Spleen (tissue), 11 donors: Measurements from ENCODE around the gene ADORA1. TPM values are rescaled to one million over a fixed set of nuclear protein-coding genes. Genes with fewer than 3 reads are reported as not detected.
A peak's percentile ranks its signal among the peaks of the same experiment; 100 is the strongest.

Experiments
- DNase-seq: peaks from one replicate; pipeline ENCODE4 v3.0.0-alpha.2; 2020
- H3K27ac ChIP-seq, 8 donors: fragments of 200-600 bp; sonication (generic) in 7 of 8; 1 replicate in 4 of 8; 2 replicates in 4 of 8; pipeline versions ENCODE4 v1.5.0 to v1.8.0; 2016 to 2021; ENCODE audit warnings: inconsistent platforms in 4 of 8, mild to moderate bottlenecking in 4 of 8, moderate library complexity in 1 of 8
- H3K27me3 ChIP-seq, 7 donors: fragments of 200-600 bp; sonication (generic) in 6 of 7; replicated peaks in 1 of 7; 1 replicate in 4 of 7; 2 replicates in 3 of 7; pipeline versions ENCODE4 v1.5.0 to v1.8.0; 2016 to 2021; ENCODE audit warnings: inconsistent platforms in 3 of 7, mild to moderate bottlenecking in 1 of 7
- H3K36me3 ChIP-seq, 6 donors: fragments of 200-600 bp; sonication (generic) in 5 of 6; 1 replicate in 4 of 6; 2 replicates in 2 of 6; pipeline versions ENCODE4 v1.5.0 to v1.8.0; 2016 to 2021; ENCODE audit warnings: inconsistent platforms in 2 of 6
- H3K4me1 ChIP-seq, 6 donors: fragments of 200-600 bp; sonication (generic) in 5 of 6; 1 replicate in 3 of 6; 2 replicates in 3 of 6; pipeline versions ENCODE4 v1.5.0 to v1.8.0; 2016 to 2021; ENCODE audit warnings: inconsistent platforms in 3 of 6
- H3K4me3 ChIP-seq, 8 donors: fragments of 200-600 bp; sonication (generic) in 7 of 8; 1 replicate in 4 of 8; 2 replicates in 4 of 8; pipeline versions ENCODE4 v1.5.0 to v1.8.0; 2016 to 2021; ENCODE audit warnings: inconsistent platforms in 4 of 8, mild to moderate bottlenecking in 4 of 8, moderate library complexity in 2 of 8
- H3K9me3 ChIP-seq, 8 donors: fragments of 200-600 bp; sonication (generic) in 7 of 8; 1 replicate in 4 of 8; 2 replicates in 4 of 8; pipeline versions ENCODE4 v1.5.0 to v1.8.0; 2016 to 2021; ENCODE audit warnings: inconsistent platforms in 4 of 8
- CTCF ChIP-seq, 11 experiments: fragments of 200-600 bp in 7 of 11; fragments of 450-650 bp in 4 of 11; sonication (generic) in 4 of 11; IDR thresholded peaks in 8 of 11; conservative IDR thresholded peaks in 3 of 11; 1 replicate in 7 of 11; 2 replicates in 4 of 11; pipeline versions ENCODE4 v1.4.0 to v1.8.0; 2016 to 2021; ENCODE audit warnings: antibody characterized with exemption in 11 of 11, inconsistent platforms in 4 of 11, mild to moderate bottlenecking in 1 of 11
- POLR2A ChIP-seq, 3 donors: fragments of 450-650 bp; IDR thresholded peaks; one replicate each; pipeline ENCODE4 v1.5.1; 2017; ENCODE audit warnings: antibody characterized with exemption in 3 of 3, mild to moderate bottlenecking in 1 of 3
- POLR2AphosphoS5 ChIP-seq, 3 donors: sonication (generic); formaldehyde crosslinking; IDR thresholded peaks; one replicate each; pipeline ENCODE4 v1.5.1; 2017; ENCODE audit warnings: antibody characterized with exemption in 3 of 3
- WGBS, 5 donors: extraction: QIAGEN DNeasy Blood & Tissue Kit in 3 of 5; methylation state at CpG; one replicate each; pipeline versions ENCODE4 v1.1.5 to v1.1.7; 2013 to 2018; 5-methylcytosine and 5-hydroxymethylcytosine counted together
- intact Hi-C: fragments of 100-400 bp; cut with DNase I; formaldehyde crosslinking; loops from one replicate; pipeline ENCODE4 v1.15.0; 2023; ENCODE audit warnings: low total_unique reads
- polyA plus RNA-seq, 3 donors: library from polyadenylated mRNA; stranded (reverse); fragments of 200-250 nt; gene quantifications; one replicate each; pipeline ENCODE4 v1.2.1, GENCODE V29; 2013
- total RNA-seq, 7 donors: library from RNA; depleted of rRNA in 3 of 7; stranded (reverse); fragments of >200 nt in 3 of 7; fragmentation: NEBNext Ultra II Directional in 4 of 7; extraction: Animal tissue kit (Norgen Biotek cat#: 25700) in 4 of 7; gene quantifications; one replicate each; pipeline versions ENCODE4 v1.1.0 to v1.2.1, GENCODE V29; 2016 to 2021
- donor health status: healthy with polysubstance abuse.
- donor health status: DM: no; HTN: no; CAD: no; lungs with moderate emphysema.
- donor health status: DM: no; HTN: no; CAD: no.
- donor health status: Bipolar disorder and iron deficiency.
- donor health status: healthy.
- donor health status: DM: no; HTN: no; CAD: no.
- donor health status: DM: yes; HTN: yes; CAD: no.

Gene ADORA1
- total and polyA plus RNA-seq, 10 donors: 0.37 to 13.5 (median 5.3) TPM

- peaks cover 0 to 2% (median 0%) of the 10 kb centered on the region in 8 donors for H3K9me3 ChIP-seq
- H3K27ac ChIP-seq: no peak overlapping the region
- DNase-seq: no peak
- H3K4me1 ChIP-seq: peaks cover 0 to 17% (median 8%) of the 10 kb centered on the region in 6 donors
- whole genome bisulfite sequencing, 5 donors: 74 to 92% (median 83%) methylated on average over 3 of the region's 3 CpGs
- no peaks in the 10 kb centered on the region for H3K36me3 ChIP-seq
- H3K4me3 ChIP-seq: no peak overlapping the region
- H3K27me3 ChIP-seq: peaks cover 0 to 70% (median 0%) of the 10 kb centered on the region in 7 donors
- intact Hi-C loops: no loop called here
- TF ChIP-seq POLR2A (IDR thresholded peaks at IDR 0.05) (no peak), CTCF (IDR thresholded peaks at IDR 0.05 in 8 of 11, conservative IDR thresholded peaks at IDR 0.05 in 3 of 11) (no peak), POLR2AphosphoS5 (IDR thresholded peaks at IDR 0.05) (no peak)
These were observed 10.5 kb downstream of the ADORA1 start for GRCh38 chr1:203138066-203138465.

- no peak overlapping the region for H3K27ac ChIP-seq
- DNase-seq: peak; percentile 34
- no peak for TF ChIP-seq CTCF (IDR thresholded peaks at IDR 0.05 in 8 of 11, conservative IDR thresholded peaks at IDR 0.05 in 3 of 11)
- no peak for TF ChIP-seq POLR2A (IDR thresholded peaks at IDR 0.05)
- TF ChIP-seq POLR2AphosphoS5 (IDR thresholded peaks at IDR 0.05): no peak
- H3K9me3 ChIP-seq: peaks cover 0 to 6% (median 0%) of the 10 kb centered on the region in 8 donors
- intact Hi-C loops: no loop called here
- H3K4me3 ChIP-seq: no peak overlapping the region
- WGBS, 5 donors: 74 to 85% (median 82%) methylated on average over 8 of the region's 8 CpGs
- peaks cover 0 to 63% (median 0%) of the 10 kb centered on the region in 7 donors for H3K27me3 ChIP-seq
- H3K36me3 ChIP-seq: no peaks in the 10 kb centered on the region
- H3K4me1 ChIP-seq: peaks cover 0 to 14% (median 8%) of the 10 kb centered on the region in 6 donors
These were observed 12.5 kb downstream of the ADORA1 start for GRCh38 chr1:203139976-203140475.

GRCh38 chr1:203140743-203141520 lies 13.4 kb downstream of the ADORA1 start:
- intact Hi-C loops: no loop called here
- DNase-seq: no peak
- peaks cover 0 to 6% (median 0%) of the 10 kb centered on the region in 8 donors for H3K9me3 ChIP-seq
- peaks cover 0 to 62% (median 0%) of the 10 kb centered on the region in 7 donors for H3K27me3 ChIP-seq
- H3K4me1 ChIP-seq: peaks cover 0 to 8% (median 3%) of the 10 kb centered on the region in 6 donors
- no peaks in the 10 kb centered on the region for H3K36me3 ChIP-seq
- H3K4me3 ChIP-seq: no peak overlapping the region
- 61 to 81% (median 70%) methylated on average over 2 to 5 of the region's 5 CpGs for WGBS, 5 donors
- H3K27ac ChIP-seq: no peak overlapping the region
- no peak for TF ChIP-seq CTCF (IDR thresholded peaks at IDR 0.05 in 8 of 11, conservative IDR thresholded peaks at IDR 0.05 in 3 of 11)
- TF ChIP-seq POLR2A (IDR thresholded peaks at IDR 0.05): no peak
- no peak for TF ChIP-seq POLR2AphosphoS5 (IDR thresholded peaks at IDR 0.05)

GRCh38 chr1:203142124-203142523 lies 14.6 kb downstream of the ADORA1 start:
- TF ChIP-seq POLR2AphosphoS5 (IDR thresholded peaks at IDR 0.05) (no peak), CTCF (IDR thresholded peaks at IDR 0.05 in 8 of 11, conservative IDR thresholded peaks at IDR 0.05 in 3 of 11) (no peak), POLR2A (IDR thresholded peaks at IDR 0.05) (no peak)
- peaks cover 0 to 6% (median 0%) of the 10 kb centered on the region in 8 donors for H3K9me3 ChIP-seq
- 86 to 96% (median 89%) methylated on average over 6 of the region's 6 CpGs for WGBS, 5 donors
- H3K4me3 ChIP-seq: no peak overlapping the region
- DNase-seq: no peak
- no peaks in the 10 kb centered on the region for H3K36me3 ChIP-seq
- H3K4me1 ChIP-seq: peaks cover 0 to 5% (median 0%) of the 10 kb centered on the region in 6 donors
- peaks cover 0 to 50% (median 0%) of the 10 kb centered on the region in 7 donors for H3K27me3 ChIP-seq
- intact Hi-C loops: no loop called here
- no peak overlapping the region for H3K27ac ChIP-seq
